HG03457 (cell line): ENCODE data around the gene PSMA6.
"Not testable (repeated sequence)": the region's sequence is repeated elsewhere in the genome, so short reads cannot be mapped to it uniquely, and the experiment has no call there.

ENCODE experiments used
- ATAC-seq: cut with Tn5 transposase; IDR thresholded peaks from one replicate; pipeline ENCODE4 v1.9.1; 2021; ENCODE audit warnings: moderate number of reproducible peaks; ENCODE audit not compliant: unreplicated experiment

The PSMA6 gene

DNA sequence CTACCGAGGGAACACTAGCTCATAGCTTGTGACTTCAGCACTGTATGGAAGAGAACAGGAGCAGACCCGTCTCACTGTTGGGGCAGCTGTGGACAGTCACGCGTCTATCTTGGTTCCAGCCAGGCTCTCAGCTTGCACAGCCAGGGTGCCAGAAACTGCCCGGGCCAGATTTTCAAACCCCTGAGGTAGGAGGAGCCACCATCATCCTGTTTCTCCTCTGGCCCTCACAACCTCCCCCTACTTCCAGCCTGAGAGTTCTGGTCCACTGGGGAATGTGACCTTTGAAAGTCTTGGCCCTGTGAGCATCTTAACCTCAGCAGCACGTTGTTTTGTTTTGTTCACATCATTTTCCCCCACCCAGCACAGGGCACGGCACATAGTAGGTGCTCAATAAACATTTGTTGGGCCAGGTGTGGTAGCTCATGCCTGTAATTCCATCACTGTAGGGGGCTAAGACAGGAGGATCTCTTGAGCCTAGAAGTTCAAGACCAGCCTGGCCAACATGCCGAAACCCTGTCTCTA is 50.4 kb downstream of the PSMA6 start:
- ATAC-seq, result no peak

DNA sequence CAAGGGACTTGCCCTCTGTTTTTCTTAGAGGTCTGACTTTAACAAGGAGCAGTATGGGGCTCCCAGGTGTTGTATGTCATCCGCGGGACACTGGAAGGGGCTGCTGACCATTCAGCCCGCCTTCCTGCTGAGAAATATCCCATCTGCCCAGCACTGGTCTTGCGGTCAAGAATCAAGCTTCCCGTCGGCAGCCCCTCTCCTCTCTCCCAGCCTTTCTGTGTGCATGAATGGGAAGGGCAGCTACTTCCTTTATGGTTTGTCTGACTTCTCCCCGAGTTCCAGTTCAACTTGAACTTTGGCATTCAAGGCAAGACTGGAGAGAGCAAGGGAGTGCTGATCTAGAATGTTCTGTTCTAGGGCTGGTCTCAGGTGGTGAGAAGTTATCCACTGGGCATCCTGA is 51.5 kb downstream of the PSMA6 start:
- no peak for ATAC-seq

DNA sequence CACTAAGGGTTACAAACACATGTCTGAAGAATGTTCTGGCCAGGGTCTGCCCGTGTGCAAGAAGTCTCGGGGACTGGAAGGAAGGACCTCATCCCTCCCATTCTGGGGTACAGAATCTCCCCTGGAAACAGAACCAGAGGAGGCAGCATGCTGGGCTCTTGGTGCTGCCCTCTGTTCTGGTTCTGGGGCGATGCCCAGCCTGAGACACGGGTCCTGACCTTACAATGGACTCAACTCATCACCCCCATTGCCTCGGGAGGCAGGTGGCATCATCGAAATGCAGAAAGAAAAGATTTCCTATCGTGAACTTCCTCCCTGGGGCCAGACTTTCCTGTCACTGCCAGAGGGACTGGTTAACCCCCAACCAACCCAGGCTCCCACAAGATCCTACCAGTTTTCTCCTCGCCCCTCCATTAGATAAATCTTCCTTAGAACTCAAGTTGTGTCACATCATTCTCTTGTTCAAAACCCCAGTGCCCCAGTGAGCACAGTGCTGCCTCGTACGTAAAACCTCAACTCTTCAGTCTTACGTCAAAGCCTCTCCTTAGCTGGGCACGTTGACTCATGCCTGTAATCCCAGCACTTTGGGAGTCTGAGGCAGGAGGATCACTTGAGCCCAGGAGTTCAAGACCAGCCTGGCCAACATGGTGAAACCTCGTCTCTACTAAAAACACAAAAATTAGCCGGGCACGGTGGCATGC is 52.1 kb downstream of the PSMA6 start:
- ATAC-seq, result no peak

DNA sequence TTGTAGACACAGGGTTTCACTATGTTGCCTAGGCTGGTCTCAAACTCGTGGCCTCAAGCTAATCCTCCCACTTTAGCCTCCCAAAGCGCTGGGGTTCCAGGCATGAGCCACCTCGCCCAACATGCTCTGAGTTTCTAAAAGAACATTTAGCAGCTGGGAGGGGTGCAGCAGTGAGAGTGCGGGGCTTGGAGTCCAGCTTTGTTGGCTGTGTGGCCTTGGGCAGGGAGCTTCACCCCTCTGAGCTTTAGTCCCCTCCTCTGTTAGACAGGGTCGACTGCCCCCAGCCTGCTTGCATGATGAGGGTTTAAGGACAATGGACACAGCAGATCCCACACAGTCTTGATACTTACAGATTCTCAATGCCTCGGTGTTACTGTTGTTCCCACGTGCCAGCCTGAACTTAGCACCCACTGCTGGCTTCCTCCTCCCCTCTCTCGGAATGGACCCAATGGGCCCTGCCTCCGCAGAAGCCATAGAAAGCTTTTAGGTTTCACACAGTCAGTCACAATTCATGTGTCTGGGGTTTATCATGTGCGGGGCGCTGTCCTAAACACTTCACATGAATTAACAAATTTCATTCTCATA is 54.6 kb downstream of the PSMA6 start:
- no peak for ATAC-seq

DNA sequence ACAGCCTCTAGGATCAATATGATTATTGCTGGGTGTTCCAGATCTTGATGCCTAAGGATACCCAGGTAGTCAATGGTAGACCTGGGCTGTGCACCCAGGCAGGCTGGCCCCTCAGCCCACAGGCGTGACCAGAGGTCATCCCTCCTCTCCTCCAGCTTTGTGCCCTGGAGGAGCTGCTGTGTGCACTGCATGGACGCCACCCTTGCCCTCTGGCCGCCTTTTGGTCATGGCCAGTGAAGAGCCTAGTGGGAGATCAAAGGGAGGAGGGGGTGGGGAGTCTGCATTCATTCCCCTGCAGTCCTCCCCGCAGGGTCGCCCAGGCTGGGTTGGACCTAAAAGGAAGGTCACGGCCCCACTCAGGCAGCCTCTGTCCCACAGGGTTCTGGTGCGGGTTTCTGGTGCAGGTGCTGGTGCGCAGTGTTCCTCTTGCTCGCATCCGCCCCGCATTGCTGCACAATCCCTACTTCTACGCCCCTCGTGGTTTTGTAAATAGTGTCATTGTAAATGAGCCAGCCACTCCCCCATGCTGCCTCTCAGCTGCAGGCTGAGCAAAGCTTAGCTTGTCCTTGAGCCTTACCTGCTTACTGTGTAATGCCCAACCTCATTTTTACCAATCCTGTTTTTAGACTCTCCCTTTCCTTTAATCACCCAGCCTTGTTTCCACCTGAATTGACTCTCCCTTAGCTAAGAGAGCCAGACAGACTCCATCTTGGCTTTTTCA is 55.3 kb downstream of the PSMA6 start:
- no peak for ATAC-seq

DNA sequence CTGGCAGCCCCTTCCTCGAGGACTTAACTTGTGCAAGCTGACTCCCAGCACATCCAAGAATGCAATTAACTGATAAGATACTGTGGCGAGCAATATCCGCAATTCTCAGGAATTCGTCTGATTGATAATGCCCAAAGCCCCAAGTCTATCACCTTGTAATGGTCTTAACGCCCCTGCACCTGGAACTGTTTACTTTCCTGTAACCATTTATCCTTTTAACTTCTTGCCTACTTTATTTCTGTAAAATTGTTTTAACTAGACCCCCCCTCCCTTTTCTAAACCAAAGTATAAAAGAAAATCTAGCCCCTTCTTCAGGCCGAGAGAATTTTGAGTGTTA is 55.8 kb downstream of the PSMA6 start:
- ATAC-seq, result not testable (repeated sequence)

DNA sequence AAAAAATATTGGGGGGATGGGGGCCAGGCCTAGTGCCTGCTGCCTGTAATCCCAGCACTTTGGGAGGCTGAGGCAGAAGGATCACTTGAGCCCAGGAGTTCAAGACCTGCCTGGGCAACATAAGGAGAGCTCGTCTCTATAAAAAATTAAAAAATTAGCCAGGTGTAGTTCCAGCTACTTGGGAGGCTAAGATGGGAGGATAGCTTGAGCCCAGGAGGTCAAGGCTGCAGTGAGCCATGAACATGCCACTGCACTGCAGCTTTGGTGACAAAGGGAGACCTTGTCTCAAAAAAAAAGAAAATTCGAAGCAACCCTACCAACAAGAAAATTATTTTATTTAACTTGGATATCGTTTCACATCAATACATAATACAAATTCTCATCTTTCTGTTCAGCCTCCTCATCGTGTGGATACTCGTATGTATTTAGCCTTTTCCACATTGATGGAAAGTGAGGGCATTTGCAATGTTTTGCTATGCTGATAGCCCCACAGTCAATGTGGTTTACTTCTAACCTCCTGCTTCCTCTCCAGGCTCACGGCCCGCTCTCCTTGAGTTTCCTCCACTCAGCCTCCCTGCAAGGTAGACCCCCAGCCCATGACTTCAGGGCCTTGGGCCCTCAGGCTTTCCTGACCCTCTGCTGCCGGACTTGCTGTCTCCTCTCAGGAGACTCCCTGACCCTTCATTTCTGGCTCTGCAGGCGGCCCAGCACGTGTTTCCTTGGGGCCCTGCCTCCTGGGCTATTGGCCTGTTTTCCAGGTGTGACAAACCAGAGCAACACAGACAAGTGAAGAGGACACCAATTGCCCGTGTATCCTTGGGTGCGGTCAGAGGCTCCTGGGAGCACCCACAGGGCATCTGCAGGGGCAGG is 57.5 kb downstream of the PSMA6 start:
- no peak for ATAC-seq

DNA sequence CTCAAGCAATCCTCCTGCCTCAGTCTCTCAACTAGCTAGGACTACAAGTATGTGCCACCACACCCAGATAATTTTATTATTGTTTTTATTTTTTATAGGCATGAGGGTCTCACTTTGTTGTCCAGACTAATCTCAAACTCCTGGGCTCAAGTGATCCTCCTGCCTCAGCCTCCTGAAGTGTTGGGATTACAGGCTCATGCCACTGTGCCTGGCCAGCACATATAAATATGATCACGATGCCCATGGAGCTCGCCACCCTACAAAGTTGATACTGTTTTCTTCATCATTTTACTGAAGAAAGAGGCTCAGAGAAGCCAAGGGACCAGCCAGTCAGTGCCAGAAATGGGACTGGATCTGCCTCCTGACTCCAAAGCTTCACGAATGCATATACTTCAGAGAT is 59.3 kb downstream of the PSMA6 start:
- ATAC-seq, result no peak

DNA sequence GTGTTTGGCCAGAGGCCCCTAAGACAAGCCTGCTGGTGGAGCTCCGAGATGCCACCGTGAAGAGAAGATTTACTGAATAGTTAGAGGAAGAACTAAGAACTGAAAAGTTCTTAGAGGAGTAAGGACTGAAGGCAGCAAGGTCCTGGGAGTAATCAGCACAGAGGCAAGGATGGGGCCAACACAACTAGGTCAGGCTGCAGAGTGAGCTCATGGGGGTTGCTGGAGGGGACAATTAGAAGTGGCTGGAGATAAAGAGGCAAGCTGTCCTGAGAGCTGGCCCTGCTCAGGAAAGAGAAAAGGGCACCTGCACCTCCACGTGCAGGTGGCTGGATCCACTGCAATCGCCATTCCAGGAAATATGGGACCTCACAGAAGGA is 59.7 kb downstream of the PSMA6 start:
- ATAC-seq, result no peak

DNA sequence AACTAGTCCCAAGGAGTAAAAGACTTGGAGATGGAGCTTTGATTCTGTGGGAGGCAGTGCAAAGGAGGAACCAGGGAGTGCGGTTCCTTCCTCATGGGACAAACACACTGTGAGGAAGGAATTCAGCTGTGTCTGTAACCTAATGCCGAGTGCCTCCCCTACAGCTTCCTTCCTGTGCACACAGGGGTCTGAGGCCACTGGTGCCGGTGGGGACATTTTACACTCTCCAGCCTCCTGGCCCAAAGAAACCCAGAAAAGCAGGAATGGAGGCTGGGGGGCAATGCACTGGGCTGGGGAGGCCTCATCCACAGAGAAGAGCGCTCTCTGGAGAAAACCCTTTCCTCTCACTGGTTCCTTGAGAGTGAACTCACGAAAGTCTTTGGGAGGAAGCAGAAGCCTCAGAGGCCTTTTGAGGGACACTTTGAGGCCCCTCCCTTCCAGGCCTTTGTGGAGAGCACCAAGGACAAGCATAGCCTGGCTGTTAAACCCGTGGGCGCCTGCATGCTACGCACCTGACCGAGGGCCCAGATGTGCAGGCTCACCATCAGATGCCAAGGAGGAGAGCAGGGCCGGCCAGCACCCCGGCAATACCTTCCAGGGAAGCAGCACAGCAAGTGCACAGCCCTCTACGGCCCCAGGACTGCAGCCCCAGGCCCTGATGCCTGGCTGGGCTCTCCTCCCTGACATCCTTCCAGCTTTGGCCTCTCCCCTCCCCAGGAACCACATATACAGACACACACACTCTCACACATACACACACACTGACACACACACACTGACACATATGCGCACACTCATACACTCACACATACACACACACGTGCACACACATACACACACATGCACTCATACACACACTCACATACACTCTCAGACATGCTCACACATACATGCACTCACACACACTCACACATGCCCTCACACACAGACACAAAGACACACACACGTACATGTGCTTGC is 60.4 kb downstream of the PSMA6 start:
- ATAC-seq, result no peak

DNA sequence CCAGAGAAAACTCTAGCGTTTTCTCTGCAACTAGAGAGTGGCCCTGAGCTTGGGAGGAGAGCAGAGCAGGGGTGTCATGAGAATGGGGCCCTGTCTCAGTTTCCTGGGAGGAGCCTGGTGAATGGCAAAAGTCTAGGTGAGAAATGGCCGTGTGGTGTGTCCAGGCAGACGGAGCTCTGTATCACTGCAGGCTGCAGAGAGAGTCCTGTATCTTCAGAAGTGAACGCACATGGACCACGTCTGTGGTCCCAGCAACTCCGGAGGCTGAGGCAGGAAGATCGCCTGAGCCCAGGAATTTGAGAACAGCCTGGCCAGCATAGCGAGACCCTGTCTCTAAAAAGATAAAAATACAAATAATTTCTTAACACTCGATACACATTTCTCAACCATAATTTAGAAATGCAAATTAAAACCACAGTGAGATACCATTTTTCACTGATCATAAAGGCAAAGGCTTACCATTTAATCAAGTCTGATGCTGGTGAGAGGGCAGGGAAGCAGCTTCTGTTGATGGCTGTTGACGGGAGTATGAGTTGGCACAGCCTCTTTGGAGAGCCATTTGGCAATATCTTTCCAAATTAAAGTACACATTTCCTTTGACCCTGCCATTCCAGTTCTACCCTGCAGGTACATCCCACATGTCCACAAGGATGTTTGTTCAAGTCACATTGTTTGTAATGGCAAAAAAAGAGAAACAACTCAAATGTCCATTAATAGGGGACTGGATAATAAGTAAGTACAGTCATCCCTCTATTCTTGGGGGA is 61.4 kb downstream of the PSMA6 start:
- no peak for ATAC-seq

DNA sequence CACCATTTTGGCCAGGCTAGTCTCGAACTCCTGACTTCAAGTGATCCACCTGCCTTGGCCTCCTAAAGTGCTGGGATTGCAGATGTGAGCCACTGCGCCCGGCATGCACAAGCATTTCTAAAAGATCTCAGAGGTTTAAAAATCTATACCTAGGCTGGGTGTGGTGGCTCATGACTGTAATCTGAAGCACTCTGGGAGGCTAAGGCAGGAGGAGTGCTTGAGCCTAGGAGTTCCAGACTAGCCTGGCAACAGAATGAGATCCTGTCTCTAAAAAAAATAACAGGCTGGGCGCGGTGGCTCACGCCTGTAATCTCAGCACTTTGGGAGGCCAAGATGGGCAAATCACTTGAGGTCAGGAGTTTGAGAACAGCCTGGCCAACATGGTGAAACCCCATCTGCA is 63.1 kb downstream of the PSMA6 start:
- not testable (repeated sequence) for ATAC-seq

DNA sequence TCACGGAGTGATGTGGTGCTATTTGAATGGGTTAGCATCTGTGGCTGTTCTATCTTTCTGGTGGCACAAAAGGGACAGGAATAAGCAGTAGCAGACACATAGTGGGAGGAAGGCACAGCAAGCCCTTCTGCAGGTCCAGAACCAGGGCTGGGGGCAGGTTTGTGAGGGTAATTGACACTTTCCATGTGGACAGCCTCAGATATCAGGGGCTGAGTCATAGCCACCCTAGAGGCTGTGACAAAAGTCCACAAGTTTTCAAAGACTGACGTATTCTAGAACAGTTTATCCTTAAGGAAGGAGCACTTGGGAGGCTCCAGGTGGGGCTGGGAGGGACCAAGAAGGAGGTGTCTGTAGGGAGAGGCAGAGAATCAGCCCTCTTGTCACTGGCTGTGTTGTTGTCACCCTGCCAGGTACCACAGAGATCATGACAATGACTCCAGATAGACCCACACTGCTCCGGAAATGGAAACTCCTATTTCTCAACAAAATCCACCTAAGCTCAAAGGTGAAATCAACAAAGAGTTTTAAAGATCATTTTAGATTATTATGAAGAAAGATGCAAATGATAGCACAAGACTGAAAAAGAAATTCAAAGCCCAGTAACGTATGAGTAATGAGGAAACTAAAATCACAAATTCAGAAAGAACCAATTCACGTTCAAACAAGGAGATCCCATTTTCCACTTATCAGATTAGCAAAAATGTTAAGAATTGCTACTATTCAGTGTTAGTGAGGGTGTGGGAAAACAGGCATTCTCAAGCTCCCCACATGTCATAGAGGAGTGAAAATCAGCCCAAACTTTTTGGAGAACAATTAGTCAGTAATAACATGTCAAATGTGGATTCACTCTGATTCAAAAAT is 64.0 kb downstream of the PSMA6 start:
- ATAC-seq, result no peak

DNA sequence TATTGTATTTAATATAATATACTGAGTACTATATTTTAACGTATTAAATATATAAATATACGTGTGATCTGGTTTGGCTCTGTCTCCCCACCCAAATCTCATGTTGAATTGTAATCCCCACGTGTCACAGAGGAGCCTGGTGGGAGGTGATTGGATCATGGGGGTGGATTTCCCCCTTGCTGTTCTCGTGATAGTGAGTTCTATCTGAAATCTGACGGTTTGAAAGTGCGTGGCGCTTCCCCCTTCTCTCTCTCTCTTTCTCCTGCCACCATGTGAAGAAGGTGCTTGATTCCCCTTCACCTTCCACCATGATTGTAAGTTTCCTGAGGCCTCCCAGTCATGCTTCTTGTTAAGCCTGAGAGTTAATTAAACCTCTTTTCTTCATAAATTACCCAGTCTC is 67.5 kb downstream of the PSMA6 start:
- not testable (repeated sequence) for ATAC-seq

DNA sequence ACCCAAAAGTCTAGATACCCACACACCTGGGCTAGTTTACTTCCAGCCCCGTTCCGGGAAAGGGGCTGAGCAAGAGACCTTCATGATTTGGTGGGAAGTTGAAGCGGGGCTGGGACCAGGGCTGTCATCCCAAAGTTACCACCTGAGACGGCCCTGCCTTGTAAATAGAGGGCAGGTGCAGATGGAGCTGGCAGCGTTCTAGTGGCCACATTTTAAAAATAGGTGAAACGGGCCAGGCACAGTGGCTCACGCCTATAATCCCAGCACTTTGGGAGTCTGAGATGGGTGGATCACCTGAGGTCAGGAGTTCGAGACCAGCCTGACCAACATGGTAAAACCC is 68.9 kb downstream of the PSMA6 start:
- ATAC-seq, result no peak

DNA sequence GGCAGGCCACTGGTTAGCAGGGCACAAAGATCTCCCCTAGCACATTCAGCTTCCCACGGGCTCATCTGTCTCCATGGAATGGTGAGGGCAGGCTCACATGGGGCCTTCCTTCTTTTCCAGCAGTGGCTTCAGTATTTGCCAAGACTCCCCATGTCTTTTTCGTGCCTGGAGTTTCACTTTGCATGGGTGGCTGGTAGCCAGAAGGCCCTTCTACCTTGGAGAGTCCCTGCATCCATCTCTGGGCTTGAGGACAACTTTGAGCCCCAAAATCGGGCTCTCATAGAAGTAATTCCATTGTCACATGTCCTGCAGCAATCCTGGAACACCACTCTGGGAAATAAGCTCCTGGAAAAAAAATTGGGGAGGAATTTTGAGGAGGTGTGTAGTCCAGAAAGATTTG is 70.3 kb downstream of the PSMA6 start:
- ATAC-seq, result no peak

DNA sequence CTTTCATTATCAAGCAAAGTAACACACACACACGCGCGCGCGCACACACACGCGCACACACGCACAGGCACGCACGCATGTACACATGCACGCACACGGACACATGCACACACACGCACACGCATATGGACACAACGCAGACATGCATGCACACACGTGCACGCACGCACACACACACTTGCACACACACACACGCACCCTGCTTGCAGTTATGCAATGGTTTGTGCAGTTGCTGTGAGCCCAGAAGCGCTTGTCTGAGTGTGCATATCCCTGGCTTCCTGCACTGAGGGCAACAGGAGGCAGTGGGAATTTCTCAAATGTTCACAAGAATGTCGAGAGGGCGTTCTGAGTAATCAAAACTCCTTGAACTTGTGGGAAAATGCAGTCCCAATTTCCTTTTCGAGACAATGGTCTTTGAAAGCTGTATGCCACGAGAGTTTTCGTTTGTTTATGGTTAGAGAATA is 70.8 kb downstream of the PSMA6 start:
- no peak for ATAC-seq
